SK-N-SH treated with all-trans-retinoic acid at 6 μM for 48 hours (cell line): Measurements from ENCODE around the gene CUBN.

Experiments
- ATAC-seq: fragments of 200-7000 bp; cut with Tn5 transposase; 3 replicates; pipeline ENCODE4 v1.9.1; 2020; ENCODE audit warnings: mild to moderate bottlenecking, moderate library complexity
- ARNTL ChIP-seq: fragments of 450-650 bp; formaldehyde crosslinking; IDR thresholded peaks from 2 replicates; pipeline ENCODE4 v1.5.0; 2020; ENCODE audit warnings: low read depth, mild to moderate bottlenecking, moderate library complexity, borderline replicate concordance
- BACH2 ChIP-seq: fragments of 250-450 bp; sonication (Bioruptor Pico); IDR thresholded peaks from 2 replicates; pipeline ENCODE4 v1.9.0; 2021; ENCODE audit warnings: mild to moderate bottlenecking, borderline replicate concordance
- ESRRG ChIP-seq: fragments of 250-450 bp; sonication (Bioruptor Pico); IDR thresholded peaks from 2 replicates; pipeline ENCODE4 v1.6.1; 2021; ENCODE audit warnings: mild to moderate bottlenecking
- GLIS3 ChIP-seq: fragments of 250-450 bp; sonication (Bioruptor Pico); IDR thresholded peaks from 2 replicates; pipeline ENCODE4 v1.5.0; 2020; ENCODE audit warnings: mild to moderate bottlenecking, moderate library complexity
- ISL1 ChIP-seq: fragments of 250-450 bp; sonication (Bioruptor Pico); IDR thresholded peaks from 2 replicates; pipeline ENCODE4 v2.1.2; 2022; ENCODE audit warnings: mild to moderate bottlenecking, moderate library complexity
- OSR1 ChIP-seq: fragments of 250-450 bp; sonication (Bioruptor Pico); IDR thresholded peaks from 2 replicates; pipeline ENCODE4 v1.8.0; 2022; ENCODE audit warnings: moderate library complexity, mild to moderate bottlenecking, inconsistent platforms
- PPARA ChIP-seq: fragments of 250-450 bp; sonication (Bioruptor Pico); IDR thresholded peaks from 2 replicates; pipeline ENCODE4 v1.5.0; 2020; ENCODE audit warnings: mild to moderate bottlenecking, borderline replicate concordance
- RARB ChIP-seq: fragments of 250-450 bp; sonication (Bioruptor Pico); IDR thresholded peaks from 2 replicates; pipeline ENCODE4 v1.8.0; 2021; ENCODE audit warnings: mild to moderate bottlenecking, moderate library complexity
- SNAI2 ChIP-seq: fragments of 250-450 bp; sonication (Bioruptor Pico); IDR thresholded peaks from 2 replicates; pipeline ENCODE4 v1.5.0; 2020; ENCODE audit warnings: mild to moderate bottlenecking, moderate library complexity
- TCF4 ChIP-seq: fragments of 250-450 bp; sonication (Bioruptor Pico); IDR thresholded peaks from 2 replicates; pipeline ENCODE4 v1.8.0; 2021; ENCODE audit warnings: mild to moderate bottlenecking, moderate library complexity, borderline replicate concordance
- TOX ChIP-seq: fragments of 250-450 bp; sonication (Bioruptor Pico); IDR thresholded peaks from 2 replicates; pipeline ENCODE4 v1.8.0; 2021; ENCODE audit warnings: mild to moderate bottlenecking, moderate library complexity, borderline replicate concordance
- ZC3H10 ChIP-seq: fragments of 250-450 bp; sonication (Bioruptor Pico); IDR thresholded peaks from 2 replicates; pipeline ENCODE4 v1.5.1; 2021; ENCODE audit warnings: mild to moderate bottlenecking, moderate library complexity
- ZFP3 ChIP-seq: fragments of 250-450 bp; sonication (Bioruptor Pico); IDR thresholded peaks from 2 replicates; pipeline ENCODE4 v1.5.0; 2020; ENCODE audit warnings: mild to moderate bottlenecking, moderate library complexity
- ZNF565 ChIP-seq: fragments of 450-650 bp; formaldehyde crosslinking; conservative IDR thresholded peaks from 2 replicates; pipeline ENCODE4 v1.5.0; 2020; ENCODE audit warnings: low read depth, mild to moderate bottlenecking, moderate library complexity
- ZNF8 ChIP-seq: fragments of 450-650 bp; formaldehyde crosslinking; IDR thresholded peaks from 2 replicates; pipeline ENCODE4 v1.5.0; 2020; ENCODE audit warnings: mild to moderate bottlenecking, moderate library complexity
- TF ChIP-seq, protein P1 (sequence below): fragments of 250-450 bp; sonication (Bioruptor Pico); IDR thresholded peaks from 2 replicates; pipeline ENCODE4 v1.5.0; 2020; ENCODE audit warnings: mild to moderate bottlenecking, moderate library complexity
- TF ChIP-seq, protein P2 (sequence below): fragments of 250-450 bp; sonication (Bioruptor Pico); IDR thresholded peaks from 2 replicates; pipeline ENCODE4 v1.5.1; 2020; ENCODE audit warnings: low read depth, mild to moderate bottlenecking, moderate library complexity
- TF ChIP-seq, protein P3 (sequence below): fragments of 250-450 bp; sonication (Bioruptor Pico); IDR thresholded peaks from 2 replicates; pipeline ENCODE4 v1.8.0; 2020; ENCODE audit warnings: mild to moderate bottlenecking, moderate library complexity, borderline replicate concordance
- TF ChIP-seq, protein P4 (sequence below): fragments of 250-450 bp; sonication (Bioruptor Pico); IDR thresholded peaks from 2 replicates; pipeline ENCODE4 v1.5.1; 2021; ENCODE audit warnings: mild to moderate bottlenecking, moderate library complexity

Gene CUBN

DNA sequence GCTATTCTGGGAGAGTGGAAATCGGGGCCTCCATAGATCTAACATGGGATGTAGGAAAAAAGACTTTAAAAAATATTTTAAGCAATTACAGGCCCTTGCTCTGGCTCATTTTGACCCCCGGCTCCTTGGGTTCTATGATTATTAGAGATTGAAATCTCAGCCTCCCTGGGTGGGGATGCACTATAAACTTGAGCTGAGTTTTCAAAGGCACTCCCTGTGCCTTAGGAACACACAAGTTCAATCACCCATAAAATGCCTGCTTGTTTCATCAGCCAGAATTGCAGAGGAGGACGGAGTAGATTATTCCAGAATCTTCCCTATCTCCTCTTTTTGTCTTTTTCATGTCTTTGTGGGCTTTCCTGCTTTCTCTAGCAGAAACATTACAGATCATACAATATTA is 145.4 kb downstream of the CUBN start:
- TF ChIP-seq BACH2 (no peak), ZNF8 (CRISPR knock-in tag) (no peak), TCF4 (CRISPR knock-in tag) (no peak), ARNTL (CRISPR knock-in tag) (no peak), ZC3H10 (no peak), ZNF565 (CRISPR knock-in tag) (no peak), ISL1 (CRISPR knock-in tag) (no peak), RARB (CRISPR knock-in tag) (no peak), TOX (no peak), ZFP3 (CRISPR knock-in tag) (no peak), PPARA (no peak), ESRRG (no peak), GLIS3 (CRISPR knock-in tag) (no peak), OSR1 (CRISPR knock-in tag) (no peak)
- TF ChIP-seq, protein P1, sequence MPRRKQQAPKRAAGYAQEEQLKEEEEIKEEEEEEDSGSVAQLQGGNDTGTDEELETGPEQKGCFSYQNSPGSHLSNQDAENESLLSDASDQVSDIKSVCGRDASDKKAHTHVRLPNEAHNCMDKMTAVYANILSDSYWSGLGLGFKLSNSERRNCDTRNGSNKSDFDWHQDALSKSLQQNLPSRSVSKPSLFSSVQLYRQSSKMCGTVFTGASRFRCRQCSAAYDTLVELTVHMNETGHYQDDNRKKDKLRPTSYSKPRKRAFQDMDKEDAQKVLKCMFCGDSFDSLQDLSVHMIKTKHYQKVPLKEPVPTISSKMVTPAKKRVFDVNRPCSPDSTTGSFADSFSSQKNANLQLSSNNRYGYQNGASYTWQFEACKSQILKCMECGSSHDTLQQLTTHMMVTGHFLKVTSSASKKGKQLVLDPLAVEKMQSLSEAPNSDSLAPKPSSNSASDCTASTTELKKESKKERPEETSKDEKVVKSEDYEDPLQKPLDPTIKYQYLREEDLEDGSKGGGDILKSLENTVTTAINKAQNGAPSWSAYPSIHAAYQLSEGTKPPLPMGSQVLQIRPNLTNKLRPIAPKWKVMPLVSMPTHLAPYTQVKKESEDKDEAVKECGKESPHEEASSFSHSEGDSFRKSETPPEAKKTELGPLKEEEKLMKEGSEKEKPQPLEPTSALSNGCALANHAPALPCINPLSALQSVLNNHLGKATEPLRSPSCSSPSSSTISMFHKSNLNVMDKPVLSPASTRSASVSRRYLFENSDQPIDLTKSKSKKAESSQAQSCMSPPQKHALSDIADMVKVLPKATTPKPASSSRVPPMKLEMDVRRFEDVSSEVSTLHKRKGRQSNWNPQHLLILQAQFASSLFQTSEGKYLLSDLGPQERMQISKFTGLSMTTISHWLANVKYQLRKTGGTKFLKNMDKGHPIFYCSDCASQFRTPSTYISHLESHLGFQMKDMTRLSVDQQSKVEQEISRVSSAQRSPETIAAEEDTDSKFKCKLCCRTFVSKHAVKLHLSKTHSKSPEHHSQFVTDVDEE (CRISPR knock-in tag) = no peak
- TF ChIP-seq, protein P2, sequence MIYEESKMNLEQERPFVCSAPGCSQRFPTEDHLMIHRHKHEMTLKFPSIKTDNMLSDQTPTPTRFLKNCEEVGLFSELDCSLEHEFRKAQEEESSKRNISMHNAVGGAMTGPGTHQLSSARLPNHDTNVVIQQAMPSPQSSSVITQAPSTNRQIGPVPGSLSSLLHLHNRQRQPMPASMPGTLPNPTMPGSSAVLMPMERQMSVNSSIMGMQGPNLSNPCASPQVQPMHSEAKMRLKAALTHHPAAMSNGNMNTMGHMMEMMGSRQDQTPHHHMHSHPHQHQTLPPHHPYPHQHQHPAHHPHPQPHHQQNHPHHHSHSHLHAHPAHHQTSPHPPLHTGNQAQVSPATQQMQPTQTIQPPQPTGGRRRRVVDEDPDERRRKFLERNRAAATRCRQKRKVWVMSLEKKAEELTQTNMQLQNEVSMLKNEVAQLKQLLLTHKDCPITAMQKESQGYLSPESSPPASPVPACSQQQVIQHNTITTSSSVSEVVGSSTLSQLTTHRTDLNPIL (CRISPR knock-in tag) = no peak
- TF ChIP-seq, protein P3, sequence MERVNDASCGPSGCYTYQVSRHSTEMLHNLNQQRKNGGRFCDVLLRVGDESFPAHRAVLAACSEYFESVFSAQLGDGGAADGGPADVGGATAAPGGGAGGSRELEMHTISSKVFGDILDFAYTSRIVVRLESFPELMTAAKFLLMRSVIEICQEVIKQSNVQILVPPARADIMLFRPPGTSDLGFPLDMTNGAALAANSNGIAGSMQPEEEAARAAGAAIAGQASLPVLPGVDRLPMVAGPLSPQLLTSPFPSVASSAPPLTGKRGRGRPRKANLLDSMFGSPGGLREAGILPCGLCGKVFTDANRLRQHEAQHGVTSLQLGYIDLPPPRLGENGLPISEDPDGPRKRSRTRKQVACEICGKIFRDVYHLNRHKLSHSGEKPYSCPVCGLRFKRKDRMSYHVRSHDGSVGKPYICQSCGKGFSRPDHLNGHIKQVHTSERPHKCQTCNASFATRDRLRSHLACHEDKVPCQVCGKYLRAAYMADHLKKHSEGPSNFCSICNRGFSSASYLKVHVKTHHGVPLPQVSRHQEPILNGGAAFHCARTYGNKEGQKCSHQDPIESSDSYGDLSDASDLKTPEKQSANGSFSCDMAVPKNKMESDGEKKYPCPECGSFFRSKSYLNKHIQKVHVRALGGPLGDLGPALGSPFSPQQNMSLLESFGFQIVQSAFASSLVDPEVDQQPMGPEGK = no peak
- ATAC-seq = no peak

DNA sequence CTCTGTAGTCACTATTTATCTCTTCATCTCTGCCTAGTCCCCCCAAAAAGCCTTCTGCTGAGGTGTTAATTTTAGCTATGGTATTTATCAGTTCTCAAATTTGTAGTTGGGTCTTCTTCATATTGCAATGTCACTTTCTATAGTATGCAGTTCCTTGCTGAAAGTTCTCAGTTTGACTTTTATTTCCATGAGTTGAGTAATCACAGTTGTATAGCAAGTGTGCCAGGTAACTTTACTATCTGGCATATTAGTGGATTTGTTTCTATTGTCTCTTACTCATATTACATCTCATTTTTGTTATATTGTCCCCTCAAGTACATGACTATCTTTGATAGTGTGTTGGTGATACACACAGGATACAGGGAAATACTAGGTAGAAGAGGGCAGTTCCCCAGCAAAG is 152.8 kb downstream of the CUBN start:
- TF ChIP-seq, protein P3 = no peak
- TF ChIP-seq ISL1 (CRISPR knock-in tag) = no peak
- ATAC-seq = no peak

DNA sequence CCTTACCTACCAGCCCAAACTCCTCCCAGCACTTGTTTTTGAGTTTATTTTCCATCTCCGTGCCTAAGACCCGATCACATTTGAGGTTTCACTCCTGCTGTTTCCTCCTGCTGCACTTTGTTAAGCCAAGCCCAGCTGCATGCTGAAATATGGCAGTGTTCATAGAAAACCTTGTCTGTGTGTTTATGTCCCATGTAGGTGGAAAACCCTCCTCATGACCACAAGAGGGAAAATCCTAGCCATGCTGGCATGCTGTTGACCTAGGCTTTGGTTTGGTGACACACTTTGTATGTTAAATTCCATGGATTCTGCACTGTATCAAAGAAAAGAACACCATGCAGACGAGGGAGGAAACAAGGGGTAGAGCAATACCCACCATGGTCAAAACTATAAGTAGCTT is 154.4 kb downstream of the CUBN start:
- ATAC-seq = no peak
- TF ChIP-seq ARNTL (CRISPR knock-in tag) = no peak
- TF ChIP-seq, all 23 proteins: peak for 0

DNA sequence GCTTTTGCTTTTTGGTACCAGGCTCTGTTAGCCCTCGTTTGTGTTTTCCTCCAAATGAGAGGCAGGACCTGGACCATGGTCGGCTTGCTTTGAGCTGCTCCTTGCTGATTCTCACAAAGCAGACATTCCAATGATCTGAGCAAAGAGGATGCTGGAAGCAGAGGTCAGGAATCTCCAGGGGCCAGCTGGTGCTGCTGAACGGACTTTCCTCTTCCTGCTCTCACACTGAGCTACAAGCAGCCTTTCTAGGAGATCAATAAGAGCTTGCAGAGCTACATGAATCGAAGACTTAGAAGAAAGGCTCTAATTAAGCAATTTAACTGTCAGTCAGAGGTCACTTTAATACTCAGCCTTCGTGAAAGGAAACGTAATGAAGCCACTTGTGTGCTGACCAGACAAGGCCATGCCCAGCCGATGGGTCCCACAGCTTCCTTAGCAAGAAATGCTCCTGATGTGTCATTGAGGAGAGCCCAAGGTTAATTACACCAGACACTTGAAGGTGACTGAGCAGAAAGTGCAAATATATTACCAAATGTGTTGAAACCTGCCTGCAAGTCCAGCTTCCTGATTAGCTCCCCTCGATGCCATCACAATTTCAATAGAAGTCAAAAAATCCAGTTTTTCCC is 161.1 kb downstream of the CUBN start:
- 0 out of 2 replicates have a peak, but pooled peaks have one; percentile 15 for TF ChIP-seq ZFP3 (CRISPR knock-in tag)
- TF ChIP-seq, protein P4, sequence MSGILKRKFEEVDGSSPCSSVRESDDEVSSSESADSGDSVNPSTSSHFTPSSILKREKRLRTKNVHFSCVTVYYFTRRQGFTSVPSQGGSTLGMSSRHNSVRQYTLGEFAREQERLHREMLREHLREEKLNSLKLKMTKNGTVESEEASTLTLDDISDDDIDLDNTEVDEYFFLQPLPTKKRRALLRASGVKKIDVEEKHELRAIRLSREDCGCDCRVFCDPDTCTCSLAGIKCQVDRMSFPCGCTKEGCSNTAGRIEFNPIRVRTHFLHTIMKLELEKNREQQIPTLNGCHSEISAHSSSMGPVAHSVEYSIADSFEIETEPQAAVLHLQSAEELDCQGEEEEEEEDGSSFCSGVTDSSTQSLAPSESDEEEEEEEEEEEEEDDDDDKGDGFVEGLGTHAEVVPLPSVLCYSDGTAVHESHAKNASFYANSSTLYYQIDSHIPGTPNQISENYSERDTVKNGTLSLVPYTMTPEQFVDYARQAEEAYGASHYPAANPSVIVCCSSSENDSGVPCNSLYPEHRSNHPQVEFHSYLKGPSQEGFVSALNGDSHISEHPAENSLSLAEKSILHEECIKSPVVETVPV = no peak
- TF ChIP-seq SNAI2 (CRISPR knock-in tag) = peak; percentile 33; the same call in 1 of the 2 replicates
- TF ChIP-seq ZC3H10 = peak; percentile 44; the same call in 1 of the 2 replicates
- peak; percentile 86 for ATAC-seq
